HepG2 (cell line): ENCODE measurements around the gene FGFR3. TPM values are rescaled to one million over a fixed set of nuclear protein-coding genes. Genes with fewer than 3 reads are reported as not detected.

Source experiments
- AKAP8 ChIP-seq: sonication (generic); formaldehyde crosslinking; IDR thresholded peaks from 2 replicates; pipeline ENCODE4 v1.5.1; 2020; ENCODE audit warnings: mild to moderate bottlenecking, missing genetic modification reagents
- CCDC6 ChIP-seq: sonication (generic); formaldehyde crosslinking; IDR thresholded peaks from 2 replicates; pipeline ENCODE4 v1.8.1; 2022; ENCODE audit warnings: mild to moderate bottlenecking, missing genetic modification reagents, moderate library complexity
- FOXJ3 ChIP-seq: sonication (generic); formaldehyde crosslinking; IDR thresholded peaks from 2 replicates; pipeline ENCODE4 v1.4.0; 2020; ENCODE audit warnings: missing genetic modification reagents, mild to moderate bottlenecking, borderline replicate concordance
- GABPA ChIP-seq, 2 experiments: IDR thresholded peaks; 2 replicates each; pipeline ENCODE4 v1.6.1; 2011 to 2016; ENCODE audit warnings: low read depth in 2 of 2, low read length in 1 of 2, missing biosample characterization in 1 of 2, missing genetic modification characterization in 1 of 2
- HCFC1 ChIP-seq: fragments of 150-350 bp; IDR thresholded peaks from 2 replicates; pipeline ENCODE4 v1.6.1; 2014; ENCODE audit warnings: low read depth, low read length
- MED13 ChIP-seq: sonication (generic); formaldehyde crosslinking; IDR thresholded peaks from 2 replicates; pipeline ENCODE4 v1.5.0; 2020; ENCODE audit warnings: missing genetic modification reagents
- PATZ1 ChIP-seq: sonication (generic); formaldehyde crosslinking; IDR thresholded peaks from 2 replicates; pipeline ENCODE4 v1.4.0; 2020; ENCODE audit warnings: missing genetic modification reagents
- RARG ChIP-seq: sonication (generic); formaldehyde crosslinking; IDR thresholded peaks from 2 replicates; pipeline ENCODE4 v1.4.0; 2020; ENCODE audit warnings: low read depth, mild to moderate bottlenecking, missing genetic modification reagents
- RBFOX2 ChIP-seq: fragments of 200-400 bp; formaldehyde crosslinking; IDR thresholded peaks from 2 replicates; pipeline ENCODE4 v1.6.1; 2017; ENCODE audit warnings: low read depth, mild to moderate bottlenecking, low read length
- REL ChIP-seq: sonication (generic); formaldehyde crosslinking; conservative IDR thresholded peaks from 2 replicates; pipeline ENCODE4 v1.8.0; 2022; ENCODE audit warnings: mild to moderate bottlenecking, missing genetic modification reagents, moderate library complexity
- RFX3 ChIP-seq: IDR thresholded peaks from 2 replicates; pipeline ENCODE4 v1.6.1; 2016; ENCODE audit warnings: missing biosample characterization, missing genetic modification reagents
- SAP130 ChIP-seq: IDR thresholded peaks from 2 replicates; pipeline ENCODE4 v1.6.1; 2016; ENCODE audit warnings: low read depth
- SRSF1 ChIP-seq: fragments of 200-400 bp; formaldehyde crosslinking; optimal IDR thresholded peaks from 2 replicates; pipeline ENCODE3; 2017; ENCODE audit warnings: mild to moderate bottlenecking, low read depth, low read length, moderate library complexity
- SSRP1 ChIP-seq: IDR thresholded peaks from 2 replicates; pipeline ENCODE4 v1.6.1; 2016; ENCODE audit warnings: control low read depth
- TGIF2 ChIP-seq: IDR thresholded peaks from 2 replicates; pipeline ENCODE4 v1.6.1; 2016; ENCODE audit warnings: control low read depth, missing compliant biosample characterization
- XRCC5 ChIP-seq: fragments of 200-400 bp; formaldehyde crosslinking; optimal IDR thresholded peaks from 2 replicates; pipeline ENCODE3; 2017; ENCODE audit warnings: mild to moderate bottlenecking, low read length
- ZBTB7B ChIP-seq: sonication (generic); formaldehyde crosslinking; IDR thresholded peaks from 2 replicates; pipeline ENCODE4 v1.4.0; 2020; ENCODE audit warnings: missing genetic modification reagents
- ZFP36 ChIP-seq: fragments of 150-350 bp; IDR thresholded peaks from 2 replicates; pipeline ENCODE4 v1.6.1; 2018; ENCODE audit warnings: borderline replicate concordance, low read length, low read depth; ENCODE audit not compliant: partially characterized antibody
- ZFP82 ChIP-seq: sonication (generic); formaldehyde crosslinking; IDR thresholded peaks from 2 replicates; pipeline ENCODE4 v1.5.1; 2020; ENCODE audit warnings: mild to moderate bottlenecking, missing genetic modification reagents, borderline replicate concordance
- ZNF343 ChIP-seq: sonication (generic); formaldehyde crosslinking; IDR thresholded peaks from 2 replicates; pipeline ENCODE4 v1.4.0; 2020; ENCODE audit warnings: mild to moderate bottlenecking, missing genetic modification reagents
- ZNF687 ChIP-seq: sonication (generic); formaldehyde crosslinking; IDR thresholded peaks from 2 replicates; pipeline ENCODE4 v1.5.1; 2020; ENCODE audit warnings: mild to moderate bottlenecking, missing genetic modification reagents, moderate library complexity
- ZNF724P ChIP-seq: sonication (generic); formaldehyde crosslinking; IDR thresholded peaks from 2 replicates; pipeline ENCODE4 v1.8.0; 2022; ENCODE audit warnings: missing genetic modification reagents, borderline replicate concordance
- ZSCAN25 ChIP-seq: sonication (generic); formaldehyde crosslinking; IDR thresholded peaks from 2 replicates; pipeline ENCODE4 v1.8.0; 2022; ENCODE audit warnings: mild to moderate bottlenecking, missing genetic modification reagents
- polyA plus RNA-seq, 8 experiments: library from polyadenylated mRNA; depleted of rRNA in 3 of 8; stranded (reverse) in 7 of 8; unstranded in 1 of 8; fragments of >200 nt; fragmentation: Illumina TruSeq in 4 of 8; extraction: Trizol in 4 of 8; gene quantifications; 2 replicates each; pipeline versions ENCODE4 v1.2.1 to v1.2.3, GENCODE V29; 2011 to 2016; ENCODE audit warnings: low read depth in 4 of 8, missing spikeins in 1 of 8, mixed read lengths in 1 of 8; ENCODE audit not compliant: insufficient read depth in 1 of 8
- total RNA-seq, 5 experiments: library from RNA; depleted of rRNA; stranded (reverse); fragments of >200 nt; fragmentation: Illumina TruSeq; extraction: Trizol; gene quantifications; 2 replicates each; pipeline ENCODE4 v1.2.3, GENCODE V29; 2016; ENCODE audit warnings: low read depth in 1 of 5

The FGFR3 gene
- total and polyA plus RNA-seq, 2 of the 13 experiments (the other 11 are each of a cell fraction or from before 2014, with no cell fraction given): 103 to 109 TPM

GRCh38 chr4:1797861-1798579 is 4.9 kb downstream of the FGFR3 start (continued):
- no peak for TF ChIP-seq ZFP36
- no peak for TF ChIP-seq GABPA (IDR thresholded peaks at IDR 0.05; ENCODE audit: low read depth, low read length)
- TF ChIP-seq GABPA (CRISPR knock-in tag; IDR thresholded peaks at IDR 0.05; ENCODE audit: low read depth): 0 out of 2 replicates have a peak, but pooled peaks have one; percentile 16
- no peak for TF ChIP-seq RFX3
- peak; percentile 14 for TF ChIP-seq XRCC5
- TF ChIP-seq ZNF687 (CRISPR knock-in tag): peak; percentile 68
- TF ChIP-seq FOXJ3 (CRISPR knock-in tag): 0 out of 2 replicates have a peak, but pooled peaks have one; percentile 47
- peak; percentile 53 for TF ChIP-seq SAP130
- peak; percentile 76 for TF ChIP-seq ZBTB7B (CRISPR knock-in tag)
- TF ChIP-seq TGIF2: peak; percentile 48; the same call in 1 of the 2 replicates
- no peak for TF ChIP-seq SSRP1 (CRISPR knock-in tag)
- TF ChIP-seq MED13: peak; percentile 72; the same call in 1 of the 2 replicates
- no peak for TF ChIP-seq ZNF343 (CRISPR knock-in tag)
- TF ChIP-seq REL (CRISPR knock-in tag): no peak
- peak; percentile 52; the same call in 1 of the 2 replicates for TF ChIP-seq ZNF724P (CRISPR knock-in tag)
- no peak for TF ChIP-seq HCFC1
- TF ChIP-seq CCDC6: 0 out of 2 replicates have a peak, but pooled peaks have one; percentile 11
- TF ChIP-seq PATZ1: peak; percentile 99
- no peak for TF ChIP-seq ZFP82 (CRISPR knock-in tag)
- peak; percentile 29; the same call in 1 of the 2 replicates for TF ChIP-seq ZSCAN25
- TF ChIP-seq AKAP8 (CRISPR knock-in tag): peak; percentile 83
- TF ChIP-seq RARG (CRISPR knock-in tag): no peak
- peak; percentile 92 for TF ChIP-seq RBFOX2
- peak; percentile 99 for TF ChIP-seq SRSF1
